GM18519 (cell line): Measurements from ENCODE around the gene PERCC1.
A peak's percentile ranks its signal among the peaks of the same experiment; 100 is the strongest.
"Not testable (repeated sequence)": the region's sequence is repeated elsewhere in the genome, so short reads cannot be mapped to it uniquely, and the experiment has no call there.

Experiments
- ATAC-seq: cut with Tn5 transposase; IDR thresholded peaks from one replicate; pipeline ENCODE4 v1.9.1; 2021; ENCODE audit warnings: mild to moderate bottlenecking, moderate library complexity; ENCODE audit not compliant: unreplicated experiment, low FRiP score

PERCC1 gene

DNA sequence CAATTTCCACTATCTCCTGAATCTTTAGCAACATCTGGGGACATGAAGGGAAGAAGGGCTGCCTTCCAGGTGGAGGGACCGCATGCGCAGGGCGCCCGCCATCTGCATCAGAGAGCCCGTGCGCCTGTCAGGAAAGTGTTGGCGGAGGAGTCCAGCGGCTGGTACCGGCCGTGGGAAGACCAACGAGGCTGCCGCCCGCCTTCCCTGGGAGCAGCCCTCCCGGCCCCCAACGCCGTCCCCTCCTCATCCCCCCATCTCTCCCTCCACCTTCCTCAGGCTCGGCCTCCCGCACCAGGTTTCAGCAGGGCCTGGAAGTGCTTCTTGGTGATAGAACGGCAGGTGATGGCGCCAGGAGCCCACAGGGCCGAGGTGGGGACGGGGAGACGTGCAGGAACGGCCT, 35.2 kb downstream of the PERCC1 start:
- ATAC-seq: no peak

DNA sequence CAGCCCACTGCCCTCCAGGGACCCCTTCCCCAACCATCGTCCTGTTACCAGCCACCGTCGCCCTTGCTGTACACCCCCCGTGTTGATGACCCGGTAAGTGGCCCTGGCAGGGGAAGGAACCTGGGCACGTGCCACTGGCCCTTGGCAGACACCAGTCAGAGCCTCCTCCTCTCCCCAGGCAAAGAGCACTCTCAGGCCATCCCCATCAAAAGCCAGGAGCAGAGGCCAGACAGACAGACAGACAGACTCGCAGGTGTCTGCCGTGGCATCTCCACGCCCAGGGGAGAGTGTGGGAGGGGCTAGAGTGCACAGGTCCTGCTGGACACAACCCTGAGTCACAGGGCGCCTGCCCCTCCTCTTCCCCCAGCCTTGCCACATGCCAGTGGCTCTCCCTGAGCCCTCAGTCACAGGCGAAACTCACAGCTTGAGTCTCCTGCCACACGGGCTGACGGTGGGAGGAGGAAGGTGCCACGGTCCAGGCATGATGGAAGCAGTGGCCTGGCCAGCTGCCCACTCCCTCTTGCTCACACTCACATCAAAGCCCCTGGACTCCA, 36.2 kb downstream of the PERCC1 start:
- no peak for ATAC-seq

DNA sequence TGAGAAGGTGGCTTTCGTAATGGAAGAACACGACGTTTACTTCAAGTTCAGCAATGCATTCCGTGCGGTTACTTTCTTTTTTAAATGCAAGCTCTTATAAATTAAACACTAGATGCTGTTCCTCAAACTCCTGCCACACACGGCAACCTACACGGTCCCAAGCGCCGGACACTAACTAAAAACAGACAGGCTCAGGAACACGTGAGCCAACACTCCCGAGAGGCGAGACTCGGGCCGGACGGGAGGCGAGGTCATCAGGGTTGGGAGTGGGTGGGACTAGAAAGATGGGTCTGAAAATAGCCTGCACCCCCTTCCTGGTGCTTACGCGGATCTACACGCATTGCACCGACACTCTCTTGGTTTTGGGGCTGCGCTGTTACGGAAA, 37.5 kb downstream of the PERCC1 start:
- ATAC-seq: no peak

DNA sequence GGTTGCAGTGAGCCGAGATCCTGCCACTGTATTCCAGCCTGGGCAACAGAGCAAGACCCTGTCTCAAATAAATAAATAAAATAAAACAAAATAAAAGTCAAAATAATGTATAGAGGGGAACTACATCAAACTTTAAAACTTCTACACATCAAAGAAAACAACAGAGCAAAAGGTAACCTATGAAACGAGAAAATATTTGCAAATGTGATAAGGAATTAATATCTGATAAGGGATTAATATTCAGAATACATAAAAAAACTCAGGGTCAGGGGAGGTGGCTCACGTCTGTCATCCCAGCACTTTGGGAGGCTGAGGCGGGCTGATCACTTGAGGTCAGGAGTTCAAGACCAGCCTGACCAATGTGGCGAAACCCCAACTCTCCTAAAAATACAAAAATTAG, 38.3 kb downstream of the PERCC1 start:
- not testable (repeated sequence) for ATAC-seq

DNA sequence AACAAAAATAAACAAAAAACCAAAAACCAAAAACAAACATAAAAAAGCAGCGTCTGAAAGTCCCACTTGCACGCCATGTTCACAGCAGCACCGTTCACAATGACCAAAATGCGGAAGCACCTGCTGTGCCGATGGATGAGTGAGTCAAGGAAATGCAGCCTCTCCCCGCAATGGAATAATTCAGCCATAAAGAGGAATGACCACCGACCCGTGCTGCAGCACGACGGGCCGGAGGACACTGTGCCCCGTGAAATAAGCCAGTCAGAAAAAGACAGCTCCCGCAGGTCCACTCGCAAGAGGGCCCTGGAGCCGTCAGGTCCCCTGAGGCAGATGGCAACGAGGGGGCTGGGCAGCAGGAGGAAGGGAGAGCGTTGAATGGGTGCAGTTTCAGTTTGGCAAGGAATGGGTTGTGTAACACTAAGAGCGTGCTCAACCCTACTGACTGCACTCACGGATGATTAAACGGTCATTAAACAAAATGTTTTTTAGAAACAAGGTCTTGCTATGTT, 38.9 kb downstream of the PERCC1 start:
- no peak for ATAC-seq

DNA sequence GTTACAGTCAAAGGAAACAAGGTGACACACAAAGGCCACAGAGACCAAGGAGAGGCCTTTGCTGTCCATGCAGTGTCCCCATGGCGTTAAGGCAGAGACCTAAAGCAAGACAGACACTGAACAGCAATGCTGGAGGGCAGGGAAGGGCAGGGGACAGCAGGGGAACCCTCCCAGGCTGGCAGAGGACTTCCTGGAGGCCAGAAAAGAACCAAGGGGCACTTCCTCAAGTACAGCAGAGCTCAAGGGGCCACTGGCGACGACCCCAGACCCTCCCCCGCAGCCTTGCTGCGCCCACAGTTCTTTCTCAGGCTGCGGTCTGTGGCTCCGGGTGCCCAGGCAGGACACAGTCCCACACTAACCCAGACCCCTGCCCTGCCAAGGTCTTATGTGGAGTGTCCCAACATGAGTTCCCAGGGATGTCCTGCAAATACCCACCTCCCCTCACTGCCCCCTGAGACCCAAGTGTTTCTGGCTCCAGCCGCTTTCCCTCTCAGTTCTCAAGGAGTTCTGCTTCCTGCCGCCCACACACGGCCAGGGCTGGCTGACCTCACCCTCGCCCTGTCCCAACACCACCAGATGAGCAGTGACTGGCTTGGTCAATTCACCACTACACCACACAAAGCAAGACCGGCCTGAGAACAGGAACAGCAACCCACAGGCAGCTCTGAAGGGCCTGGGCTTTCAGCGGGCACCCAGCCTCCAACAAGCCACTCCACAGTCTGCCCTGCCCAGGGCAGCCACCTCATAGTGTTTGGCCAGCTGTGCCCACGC, 39.8 kb downstream of the PERCC1 start:
- no peak for ATAC-seq

DNA sequence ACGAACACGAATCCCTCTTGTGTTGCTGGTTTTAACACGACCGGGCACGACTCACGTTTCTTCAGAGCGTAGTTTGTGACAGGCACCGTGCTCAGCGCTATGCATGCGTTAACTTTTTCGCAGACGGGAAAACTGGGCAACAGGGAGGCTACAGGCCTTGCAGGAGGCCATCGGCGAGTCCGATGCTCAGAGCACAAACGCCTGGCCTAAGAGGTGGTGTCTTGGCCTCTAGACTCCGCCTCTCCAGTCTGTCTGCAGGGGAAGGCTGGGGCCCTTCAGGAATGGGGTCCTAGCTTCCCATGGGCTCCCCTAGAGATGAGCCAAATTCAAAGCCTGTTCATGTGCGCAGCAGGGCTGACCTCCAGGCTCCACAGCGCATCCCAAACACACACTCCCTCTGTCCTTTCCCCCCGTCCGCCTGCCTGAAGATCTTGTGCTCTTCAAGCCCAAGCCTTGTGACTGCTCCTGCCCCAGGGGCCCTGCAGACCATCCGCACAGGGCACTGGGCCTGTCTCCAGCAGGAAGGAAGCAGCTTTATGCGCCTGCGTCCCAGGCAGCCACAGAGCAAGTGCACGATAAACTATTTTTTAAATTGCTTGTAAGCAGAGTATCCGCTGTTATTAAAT, 40.8 kb downstream of the PERCC1 start:
- no peak for ATAC-seq

DNA sequence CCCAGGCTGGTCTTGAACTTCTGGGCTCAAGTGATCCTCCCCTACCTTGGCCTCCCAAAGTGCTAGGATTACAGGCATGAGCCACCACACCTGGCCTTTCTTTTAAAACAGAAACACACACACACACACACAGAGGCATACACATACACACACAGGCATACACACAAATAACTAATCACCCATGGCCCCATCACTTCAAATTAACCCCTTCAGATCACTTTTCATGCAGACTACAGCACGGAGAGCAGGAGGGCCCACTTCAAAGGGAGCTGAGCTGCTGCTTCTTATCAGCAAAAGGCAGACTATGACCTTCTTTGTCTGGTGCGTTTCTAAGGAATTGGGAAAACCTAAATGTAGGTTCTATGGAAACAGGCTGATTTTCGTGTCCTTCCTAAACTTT, 42.1 kb downstream of the PERCC1 start:
- no peak for ATAC-seq

DNA sequence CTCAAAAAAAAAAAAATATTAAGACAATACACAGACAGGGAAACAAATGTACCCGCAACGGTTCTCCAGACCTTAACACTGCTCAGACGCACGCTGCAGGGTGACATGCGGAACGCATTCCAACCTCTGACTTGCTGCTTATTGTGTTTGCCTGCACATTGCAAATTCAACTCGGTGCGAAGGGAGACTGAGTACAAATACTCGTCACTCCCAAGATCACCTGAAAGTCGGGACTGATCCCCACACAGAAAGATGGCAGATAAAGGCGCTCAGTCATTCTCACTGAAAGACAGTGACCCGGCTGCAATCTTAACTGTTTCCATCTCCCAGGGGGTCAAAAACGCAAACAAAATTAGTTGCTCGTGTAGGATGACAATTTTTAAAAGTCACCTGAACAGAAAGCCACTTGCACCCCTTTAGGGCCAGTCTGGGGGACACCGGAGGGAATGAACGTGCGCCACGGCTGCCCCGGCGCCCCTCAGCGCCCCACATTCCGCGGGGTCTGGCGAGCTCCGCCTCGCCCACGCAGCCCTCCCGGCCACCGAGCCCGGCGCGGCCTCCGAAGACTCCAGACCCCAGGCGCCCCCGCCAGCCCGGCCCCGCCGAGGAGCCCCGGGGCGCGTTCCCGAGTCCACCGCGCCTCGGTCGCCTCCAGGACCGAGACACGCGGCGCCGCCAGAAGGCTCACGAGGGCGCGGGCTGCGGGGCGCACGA, 43.4 kb downstream of the PERCC1 start:
- ATAC-seq: peak; percentile 17

DNA sequence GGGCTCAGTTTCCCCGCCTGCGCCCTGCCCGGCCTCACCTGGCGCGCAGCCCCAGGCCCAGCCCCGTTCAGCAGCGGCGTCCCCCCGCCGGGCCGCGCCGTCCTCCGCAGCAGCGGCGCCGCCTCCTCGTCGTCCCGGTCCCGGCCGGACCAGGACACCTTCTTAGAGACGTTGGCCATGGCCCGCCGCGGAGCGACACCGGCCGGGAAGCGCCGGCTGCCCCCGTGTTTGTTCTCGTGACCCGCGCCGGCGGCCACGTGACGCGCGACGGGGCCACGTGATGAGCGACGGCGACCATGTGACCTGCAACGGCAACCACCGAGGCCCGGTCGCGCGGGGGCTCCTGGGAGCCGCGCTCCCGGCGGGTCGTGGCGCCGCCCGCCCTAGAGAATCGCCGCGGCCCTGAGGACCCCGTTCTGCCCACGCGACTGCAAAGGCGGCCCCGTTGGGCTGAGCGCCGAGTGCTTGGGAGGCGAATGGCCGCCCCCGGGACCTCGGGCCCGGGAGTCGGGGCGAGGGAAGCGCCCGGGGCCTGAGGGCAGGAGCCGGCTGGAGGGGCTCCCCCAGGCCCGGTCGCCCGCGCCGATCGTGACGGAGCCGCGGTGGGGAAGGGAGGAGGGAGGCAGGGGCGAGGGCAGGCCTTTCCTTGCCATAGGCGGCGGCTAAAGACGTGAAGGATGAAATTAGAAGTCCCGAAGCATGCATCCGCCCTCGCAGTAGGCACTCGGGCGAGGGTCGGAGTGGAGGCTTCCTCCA, 44.1 kb downstream of the PERCC1 start, which contains the start of gene CLCN7:
Gene CLCN7, minus strand, starts transcription at position 233 of the 756 bp plus-strand sequence. Its CDS starts 54 bp downstream, at position 179.
- peak; percentile 76 for ATAC-seq

DNA sequence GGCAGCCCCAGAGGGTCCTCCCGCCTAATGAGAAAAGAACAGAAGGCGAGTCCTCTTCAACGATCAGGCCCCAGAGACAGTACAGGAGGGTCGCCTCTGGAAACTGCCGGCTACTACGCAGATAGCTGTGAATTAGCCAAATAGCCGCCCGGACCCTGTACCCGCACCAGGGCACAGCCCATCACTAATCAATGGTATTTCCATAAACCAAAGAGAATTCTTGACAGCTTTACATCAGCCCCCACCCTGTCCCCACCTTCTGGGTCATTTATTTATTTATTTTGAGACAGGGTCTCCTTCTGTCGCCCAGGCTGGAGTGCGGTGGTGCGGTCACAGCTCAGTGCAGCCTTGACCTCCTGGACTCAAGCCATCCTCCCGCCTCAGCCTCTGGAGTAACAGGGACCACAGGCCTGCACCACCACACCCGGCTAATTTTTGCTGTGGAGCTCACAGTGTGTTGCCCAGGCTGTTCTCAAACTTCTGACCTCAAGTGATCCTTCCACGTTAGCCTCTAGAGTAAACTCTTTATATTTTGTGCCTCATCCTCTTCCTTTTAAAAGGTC, 44.8 kb downstream of the PERCC1 start:
- ATAC-seq: no peak

DNA sequence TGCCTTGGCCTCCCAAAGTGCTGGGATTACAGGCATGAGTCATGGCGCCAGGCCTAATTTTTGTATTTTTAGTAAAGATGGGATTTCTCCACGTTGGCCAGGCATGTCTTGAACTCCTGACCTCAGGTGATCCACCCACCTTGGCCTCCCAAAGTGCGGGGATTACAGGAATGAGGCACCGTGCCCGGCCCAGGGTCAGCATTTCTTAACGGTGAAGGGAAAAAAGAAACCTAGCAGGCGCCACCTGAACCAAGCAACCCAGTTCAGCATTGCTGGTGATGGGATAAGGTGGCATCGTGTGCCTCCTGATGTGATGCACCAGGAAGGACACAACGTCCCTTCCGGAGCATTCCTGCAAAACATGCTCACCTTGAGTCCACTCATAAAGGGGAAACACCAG, 46.2 kb downstream of the PERCC1 start:
- no peak for ATAC-seq

DNA sequence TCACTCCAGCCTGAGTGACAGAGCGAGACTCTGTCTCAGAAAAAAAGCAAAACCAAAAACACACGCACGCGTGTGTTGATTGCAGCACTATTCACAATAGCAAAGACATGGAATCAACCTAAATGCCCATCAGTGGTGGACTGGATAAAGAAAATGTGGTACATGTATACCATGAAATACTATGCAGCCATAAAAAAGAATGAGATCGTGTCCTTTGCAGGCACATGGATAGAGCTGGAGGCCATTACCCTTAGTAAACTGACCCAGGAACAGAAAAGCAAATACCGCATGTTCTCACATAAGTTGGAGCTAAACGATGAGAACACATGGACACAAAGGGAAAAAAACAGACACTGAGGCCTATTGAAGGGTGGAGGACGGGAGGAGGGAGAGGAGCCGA, 48.1 kb downstream of the PERCC1 start:
- ATAC-seq: not testable (repeated sequence)

DNA sequence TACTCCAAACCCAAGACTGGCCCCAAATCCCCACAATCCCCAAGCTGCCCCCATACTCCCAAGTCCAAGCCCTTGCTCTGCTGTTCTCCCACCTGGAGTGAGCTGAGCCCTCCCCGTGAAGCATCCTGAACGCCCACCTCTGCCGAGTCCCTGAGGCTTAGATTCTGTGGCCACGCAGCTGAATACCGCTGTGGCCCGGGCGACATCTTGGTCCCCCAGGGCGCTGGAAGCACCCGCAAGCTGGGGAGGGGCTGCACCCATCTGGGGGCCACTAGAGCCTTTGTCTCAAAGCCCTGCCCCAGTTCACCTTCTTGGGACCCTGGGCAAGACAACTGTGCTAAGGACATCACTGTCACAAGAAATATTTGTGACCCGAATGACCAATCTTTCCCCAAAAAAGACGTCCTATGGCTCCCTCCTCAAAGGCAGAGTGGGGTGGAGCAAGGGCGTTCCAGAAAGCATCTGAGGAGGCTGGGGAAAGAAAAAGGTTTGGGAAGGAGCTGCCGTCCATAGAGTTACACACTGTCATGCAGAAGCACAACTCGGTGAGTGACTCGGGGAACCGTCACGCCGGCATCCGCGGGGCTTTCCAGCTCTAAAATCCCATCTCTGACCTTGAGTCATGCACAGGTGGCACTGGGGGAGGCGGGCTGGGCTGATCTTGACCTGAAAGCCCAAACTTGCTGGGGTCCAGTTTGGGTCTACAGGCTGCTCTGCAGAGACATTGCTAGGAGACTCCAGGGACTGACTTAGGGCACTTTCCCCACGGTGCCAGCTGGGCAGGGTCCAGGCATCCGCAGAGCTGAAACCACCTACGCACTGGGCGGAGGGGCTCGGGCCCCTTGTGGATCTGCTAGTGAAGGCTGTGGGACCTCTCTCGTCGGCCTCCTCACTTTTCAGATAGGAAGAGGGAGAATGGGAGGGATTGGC, 51.3 kb downstream of the PERCC1 start:
- ATAC-seq: no peak
